ENCODE results near the gene ZWILCH. TPM values are rescaled to one million over a fixed set of nuclear protein-coding genes. Genes with fewer than 3 reads are reported as not detected.
A peak's percentile ranks its signal among the peaks of the same experiment; 100 is the strongest.

The ZWILCH gene
- total and polyA plus RNA-seq, 2 experiments from 2014 or later, result 51.0 to 64.1 TPM

DNA sequence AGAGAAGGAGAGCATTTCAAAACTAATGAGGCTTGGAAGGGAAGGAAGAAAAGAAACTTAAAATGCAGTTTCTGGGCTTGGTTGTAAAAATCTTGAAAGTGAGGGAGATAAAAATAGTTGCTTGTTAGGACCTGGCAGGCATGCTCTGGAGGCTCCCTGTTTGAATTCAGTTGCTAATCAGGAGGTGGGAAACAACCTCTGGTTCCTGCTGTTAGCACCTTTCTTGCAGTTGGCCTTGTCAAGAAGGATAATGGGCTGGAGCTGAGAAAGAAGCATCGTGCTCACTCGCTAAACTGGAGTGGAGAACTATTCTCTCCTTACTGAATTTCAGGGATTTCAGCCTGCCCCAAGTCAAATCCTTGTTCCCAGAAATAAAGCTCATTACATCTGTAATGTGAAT is 31.0 kb upstream of the ZWILCH start (continued):
- TF ChIP-seq, protein P1, sequence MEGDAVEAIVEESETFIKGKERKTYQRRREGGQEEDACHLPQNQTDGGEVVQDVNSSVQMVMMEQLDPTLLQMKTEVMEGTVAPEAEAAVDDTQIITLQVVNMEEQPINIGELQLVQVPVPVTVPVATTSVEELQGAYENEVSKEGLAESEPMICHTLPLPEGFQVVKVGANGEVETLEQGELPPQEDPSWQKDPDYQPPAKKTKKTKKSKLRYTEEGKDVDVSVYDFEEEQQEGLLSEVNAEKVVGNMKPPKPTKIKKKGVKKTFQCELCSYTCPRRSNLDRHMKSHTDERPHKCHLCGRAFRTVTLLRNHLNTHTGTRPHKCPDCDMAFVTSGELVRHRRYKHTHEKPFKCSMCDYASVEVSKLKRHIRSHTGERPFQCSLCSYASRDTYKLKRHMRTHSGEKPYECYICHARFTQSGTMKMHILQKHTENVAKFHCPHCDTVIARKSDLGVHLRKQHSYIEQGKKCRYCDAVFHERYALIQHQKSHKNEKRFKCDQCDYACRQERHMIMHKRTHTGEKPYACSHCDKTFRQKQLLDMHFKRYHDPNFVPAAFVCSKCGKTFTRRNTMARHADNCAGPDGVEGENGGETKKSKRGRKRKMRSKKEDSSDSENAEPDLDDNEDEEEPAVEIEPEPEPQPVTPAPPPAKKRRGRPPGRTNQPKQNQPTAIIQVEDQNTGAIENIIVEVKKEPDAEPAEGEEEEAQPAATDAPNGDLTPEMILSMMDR (conservative IDR thresholded peaks at IDR 0.05; ENCODE audit: low read depth in 2 of 2), result no peak
- TF ChIP-seq CREB1 (CRISPR knock-in tag; IDR thresholded peaks at IDR 0.05; ENCODE audit: low read depth), result no peak
- TF ChIP-seq, protein P2, sequence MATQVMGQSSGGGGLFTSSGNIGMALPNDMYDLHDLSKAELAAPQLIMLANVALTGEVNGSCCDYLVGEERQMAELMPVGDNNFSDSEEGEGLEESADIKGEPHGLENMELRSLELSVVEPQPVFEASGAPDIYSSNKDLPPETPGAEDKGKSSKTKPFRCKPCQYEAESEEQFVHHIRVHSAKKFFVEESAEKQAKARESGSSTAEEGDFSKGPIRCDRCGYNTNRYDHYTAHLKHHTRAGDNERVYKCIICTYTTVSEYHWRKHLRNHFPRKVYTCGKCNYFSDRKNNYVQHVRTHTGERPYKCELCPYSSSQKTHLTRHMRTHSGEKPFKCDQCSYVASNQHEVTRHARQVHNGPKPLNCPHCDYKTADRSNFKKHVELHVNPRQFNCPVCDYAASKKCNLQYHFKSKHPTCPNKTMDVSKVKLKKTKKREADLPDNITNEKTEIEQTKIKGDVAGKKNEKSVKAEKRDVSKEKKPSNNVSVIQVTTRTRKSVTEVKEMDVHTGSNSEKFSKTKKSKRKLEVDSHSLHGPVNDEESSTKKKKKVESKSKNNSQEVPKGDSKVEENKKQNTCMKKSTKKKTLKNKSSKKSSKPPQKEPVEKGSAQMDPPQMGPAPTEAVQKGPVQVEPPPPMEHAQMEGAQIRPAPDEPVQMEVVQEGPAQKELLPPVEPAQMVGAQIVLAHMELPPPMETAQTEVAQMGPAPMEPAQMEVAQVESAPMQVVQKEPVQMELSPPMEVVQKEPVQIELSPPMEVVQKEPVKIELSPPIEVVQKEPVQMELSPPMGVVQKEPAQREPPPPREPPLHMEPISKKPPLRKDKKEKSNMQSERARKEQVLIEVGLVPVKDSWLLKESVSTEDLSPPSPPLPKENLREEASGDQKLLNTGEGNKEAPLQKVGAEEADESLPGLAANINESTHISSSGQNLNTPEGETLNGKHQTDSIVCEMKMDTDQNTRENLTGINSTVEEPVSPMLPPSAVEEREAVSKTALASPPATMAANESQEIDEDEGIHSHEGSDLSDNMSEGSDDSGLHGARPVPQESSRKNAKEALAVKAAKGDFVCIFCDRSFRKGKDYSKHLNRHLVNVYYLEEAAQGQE (IDR thresholded peaks at IDR 0.05; ENCODE audit: unreplicated experiment), result no peak
- no peak for TF ChIP-seq NANOG (IDR thresholded peaks at IDR 0.05; ENCODE audit: borderline replicate concordance)
- TF ChIP-seq POLR2AphosphoS5 (IDR thresholded peaks at IDR 0.05; ENCODE audit: low read depth), result 0 out of 2 replicates have a peak, but pooled peaks have one; percentile 32
- TF ChIP-seq JUNB (IDR thresholded peaks at IDR 0.05; ENCODE audit: unreplicated experiment), result no peak
- no peak for TF ChIP-seq ZNF331 (CRISPR knock-in tag; IDR thresholded peaks at IDR 0.05; ENCODE audit: low read depth)
- no peak for TF ChIP-seq ZNF114 (CRISPR knock-in tag; IDR thresholded peaks at IDR 0.05)
- TF ChIP-seq EZH2 (IDR thresholded peaks at IDR 0.05; ENCODE audit: low read depth, unreplicated experiment), result no peak
- TF ChIP-seq EZH2phosphoT487 (IDR thresholded peaks at IDR 0.05; ENCODE audit: unreplicated experiment), result no peak
- TF ChIP-seq, protein P3, sequence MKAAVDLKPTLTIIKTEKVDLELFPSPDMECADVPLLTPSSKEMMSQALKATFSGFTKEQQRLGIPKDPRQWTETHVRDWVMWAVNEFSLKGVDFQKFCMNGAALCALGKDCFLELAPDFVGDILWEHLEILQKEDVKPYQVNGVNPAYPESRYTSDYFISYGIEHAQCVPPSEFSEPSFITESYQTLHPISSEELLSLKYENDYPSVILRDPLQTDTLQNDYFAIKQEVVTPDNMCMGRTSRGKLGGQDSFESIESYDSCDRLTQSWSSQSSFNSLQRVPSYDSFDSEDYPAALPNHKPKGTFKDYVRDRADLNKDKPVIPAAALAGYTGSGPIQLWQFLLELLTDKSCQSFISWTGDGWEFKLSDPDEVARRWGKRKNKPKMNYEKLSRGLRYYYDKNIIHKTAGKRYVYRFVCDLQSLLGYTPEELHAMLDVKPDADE (IDR thresholded peaks at IDR 0.05), result no peak

DNA sequence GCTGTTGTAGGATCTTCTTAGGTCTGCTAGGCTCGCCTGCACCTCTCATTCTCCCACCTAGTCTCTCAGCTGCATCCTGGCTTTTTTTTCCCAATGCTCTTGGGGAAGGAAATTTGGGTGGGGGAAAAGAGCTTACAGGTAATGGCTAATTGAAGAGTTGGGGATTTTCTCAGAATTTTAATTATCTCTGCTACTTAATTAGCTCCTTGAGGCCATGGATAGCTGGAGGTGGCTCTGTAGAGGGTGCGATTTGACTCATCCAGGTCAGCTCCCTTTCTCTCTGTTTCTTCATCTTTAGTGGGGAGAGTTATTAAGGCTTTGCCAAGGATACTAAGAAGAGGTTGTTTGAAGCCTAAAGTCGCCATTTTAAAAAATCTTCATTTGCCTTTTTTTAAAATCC is 30.2 kb upstream of the ZWILCH start:
- Histone ChIP-seq H3K9me2 (ENCODE audit: insufficient read depth) (no peaks in the 10 kb centered on the region), H3K27me3 (ENCODE audit: insufficient read depth) (no peaks in the 10 kb centered on the region), H3F3A (replicated peaks; ENCODE audit: low read depth) (peaks cover 25% of the 10 kb centered on the region), H4K20me1 (replicated peaks; ENCODE audit: insufficient read depth) (no peaks in the 10 kb centered on the region; the same call in 1 of the 2 replicates), H2AFZ (no peak overlapping the region), H3K4me1 (ENCODE audit: insufficient read depth) (peaks cover 60% of the 10 kb centered on the region), H3K36me3 (ENCODE audit: insufficient read depth) (no peaks in the 10 kb centered on the region), H3K27ac (ENCODE audit: low read depth) (peak overlapping the region; percentile 96; the same call in 1 of the 2 replicates), H3K4me3 (peak overlapping the region; percentile 18; the same call in 1 of the 2 replicates), H3K4me2 (peak overlapping the region; percentile 71), H3K79me2 (replicated peaks; ENCODE audit: insufficient read depth) (peaks cover 21% of the 10 kb centered on the region)
- Mint-ChIP-seq H3K36me3 (ENCODE audit: low read depth) (no peaks in the 10 kb centered on the region; the same call in 2 of the 3 replicates), H3K27me3 (ENCODE audit: insufficient read depth, low read depth, poor library complexity) (peaks cover 9% of the 10 kb centered on the region), H3K9me3 (no peaks in the 10 kb centered on the region), H3K27ac (peak overlapping the region; percentile 29), H3K4me3 (peak overlapping the region; percentile 2; the same call in 2 of the 3 replicates), H3K4me1 (peaks cover 72% of the 10 kb centered on the region)
- no peak for DNase-seq (ENCODE audit: low spot score)
- ATAC-seq, result no peak
- TF ChIP-seq STAT1 (IDR thresholded peaks at IDR 0.05; ENCODE audit: unreplicated experiment) (no peak), ZNF331 (CRISPR knock-in tag; IDR thresholded peaks at IDR 0.05; ENCODE audit: low read depth) (no peak), EZH2 (IDR thresholded peaks at IDR 0.05; ENCODE audit: low read depth, unreplicated experiment) (no peak), POLR2AphosphoS5 (IDR thresholded peaks at IDR 0.05; ENCODE audit: low read depth) (no peak)
- TF ChIP-seq, protein P4, sequence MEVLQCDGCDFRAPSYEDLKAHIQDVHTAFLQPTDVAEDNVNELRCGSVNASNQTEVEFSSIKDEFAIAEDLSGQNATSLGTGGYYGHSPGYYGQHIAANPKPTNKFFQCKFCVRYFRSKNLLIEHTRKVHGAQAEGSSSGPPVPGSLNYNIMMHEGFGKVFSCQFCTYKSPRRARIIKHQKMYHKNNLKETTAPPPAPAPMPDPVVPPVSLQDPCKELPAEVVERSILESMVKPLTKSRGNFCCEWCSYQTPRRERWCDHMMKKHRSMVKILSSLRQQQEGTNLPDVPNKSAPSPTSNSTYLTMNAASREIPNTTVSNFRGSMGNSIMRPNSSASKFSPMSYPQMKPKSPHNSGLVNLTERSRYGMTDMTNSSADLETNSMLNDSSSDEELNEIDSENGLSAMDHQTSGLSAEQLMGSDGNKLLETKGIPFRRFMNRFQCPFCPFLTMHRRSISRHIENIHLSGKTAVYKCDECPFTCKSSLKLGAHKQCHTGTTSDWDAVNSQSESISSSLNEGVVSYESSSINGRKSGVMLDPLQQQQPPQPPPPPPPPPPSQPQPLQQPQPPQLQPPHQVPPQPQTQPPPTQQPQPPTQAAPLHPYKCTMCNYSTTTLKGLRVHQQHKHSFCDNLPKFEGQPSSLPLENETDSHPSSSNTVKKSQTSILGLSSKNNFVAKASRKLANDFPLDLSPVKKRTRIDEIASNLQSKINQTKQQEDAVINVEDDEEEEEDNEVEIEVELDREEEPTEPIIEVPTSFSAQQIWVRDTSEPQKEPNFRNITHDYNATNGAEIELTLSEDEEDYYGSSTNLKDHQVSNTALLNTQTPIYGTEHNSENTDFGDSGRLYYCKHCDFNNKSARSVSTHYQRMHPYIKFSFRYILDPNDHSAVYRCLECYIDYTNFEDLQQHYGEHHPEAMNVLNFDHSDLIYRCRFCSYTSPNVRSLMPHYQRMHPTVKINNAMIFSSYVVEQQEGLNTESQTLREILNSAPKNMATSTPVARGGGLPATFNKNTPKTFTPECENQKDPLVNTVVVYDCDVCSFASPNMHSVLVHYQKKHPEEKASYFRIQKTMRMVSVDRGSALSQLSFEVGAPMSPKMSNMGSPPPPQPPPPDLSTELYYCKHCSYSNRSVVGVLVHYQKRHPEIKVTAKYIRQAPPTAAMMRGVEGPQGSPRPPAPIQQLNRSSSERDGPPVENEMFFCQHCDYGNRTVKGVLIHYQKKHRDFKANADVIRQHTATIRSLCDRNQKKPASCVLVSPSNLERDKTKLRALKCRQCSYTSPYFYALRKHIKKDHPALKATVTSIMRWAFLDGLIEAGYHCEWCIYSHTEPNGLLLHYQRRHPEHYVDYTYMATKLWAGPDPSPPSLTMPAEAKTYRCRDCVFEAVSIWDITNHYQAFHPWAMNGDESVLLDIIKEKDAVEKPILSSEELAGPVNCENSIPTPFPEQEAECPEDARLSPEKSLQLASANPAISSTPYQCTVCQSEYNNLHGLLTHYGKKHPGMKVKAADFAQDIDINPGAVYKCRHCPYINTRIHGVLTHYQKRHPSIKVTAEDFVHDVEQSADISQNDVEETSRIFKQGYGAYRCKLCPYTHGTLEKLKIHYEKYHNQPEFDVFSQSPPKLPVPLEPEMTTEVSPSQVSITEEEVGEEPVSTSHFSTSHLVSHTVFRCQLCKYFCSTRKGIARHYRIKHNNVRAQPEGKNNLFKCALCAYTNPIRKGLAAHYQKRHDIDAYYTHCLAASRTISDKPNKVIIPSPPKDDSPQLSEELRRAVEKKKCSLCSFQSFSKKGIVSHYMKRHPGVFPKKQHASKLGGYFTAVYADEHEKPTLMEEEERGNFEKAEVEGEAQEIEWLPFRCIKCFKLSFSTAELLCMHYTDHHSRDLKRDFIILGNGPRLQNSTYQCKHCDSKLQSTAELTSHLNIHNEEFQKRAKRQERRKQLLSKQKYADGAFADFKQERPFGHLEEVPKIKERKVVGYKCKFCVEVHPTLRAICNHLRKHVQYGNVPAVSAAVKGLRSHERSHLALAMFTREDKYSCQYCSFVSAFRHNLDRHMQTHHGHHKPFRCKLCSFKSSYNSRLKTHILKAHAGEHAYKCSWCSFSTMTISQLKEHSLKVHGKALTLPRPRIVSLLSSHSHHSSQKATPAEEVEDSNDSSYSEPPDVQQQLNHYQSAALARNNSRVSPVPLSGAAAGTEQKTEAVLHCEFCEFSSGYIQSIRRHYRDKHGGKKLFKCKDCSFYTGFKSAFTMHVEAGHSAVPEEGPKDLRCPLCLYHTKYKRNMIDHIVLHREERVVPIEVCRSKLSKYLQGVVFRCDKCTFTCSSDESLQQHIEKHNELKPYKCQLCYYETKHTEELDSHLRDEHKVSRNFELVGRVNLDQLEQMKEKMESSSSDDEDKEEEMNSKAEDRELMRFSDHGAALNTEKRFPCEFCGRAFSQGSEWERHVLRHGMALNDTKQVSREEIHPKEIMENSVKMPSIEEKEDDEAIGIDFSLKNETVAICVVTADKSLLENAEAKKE (CRISPR knock-in tag; IDR thresholded peaks at IDR 0.05), result no peak

Measured in GM23338 (cell line).